ENCODE data around the gene RFTN2. TPM values are rescaled to one million over a fixed set of nuclear protein-coding genes. Genes with fewer than 3 reads are reported as not detected.
A peak's percentile ranks its signal among the peaks of the same experiment; 100 is the strongest.

RFTN2 gene
- total RNA-seq, 4 donors from 2014 or later = 13.5 to 45.8 (median 38.6) TPM

DNA sequence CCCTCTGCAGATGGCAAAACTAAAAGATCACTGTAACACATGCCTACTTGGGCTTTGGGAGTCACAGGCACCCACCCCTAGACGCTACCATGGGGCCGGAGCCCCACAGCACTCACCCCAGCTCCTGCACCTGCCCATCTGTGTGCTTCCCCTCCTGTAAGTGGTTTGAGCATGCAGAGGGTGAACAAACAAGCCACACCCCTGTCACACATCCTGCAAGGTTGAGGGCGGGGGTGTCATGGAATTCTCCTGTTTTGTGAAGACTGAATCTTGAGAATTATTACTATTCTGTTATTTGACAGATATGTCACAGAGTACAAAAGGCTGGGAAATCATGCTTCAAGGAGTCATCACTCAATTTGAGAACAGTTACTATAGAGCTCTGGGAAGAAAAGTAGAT is 60.9 kb downstream of the RFTN2 start:
- TF ChIP-seq, protein P1, sequence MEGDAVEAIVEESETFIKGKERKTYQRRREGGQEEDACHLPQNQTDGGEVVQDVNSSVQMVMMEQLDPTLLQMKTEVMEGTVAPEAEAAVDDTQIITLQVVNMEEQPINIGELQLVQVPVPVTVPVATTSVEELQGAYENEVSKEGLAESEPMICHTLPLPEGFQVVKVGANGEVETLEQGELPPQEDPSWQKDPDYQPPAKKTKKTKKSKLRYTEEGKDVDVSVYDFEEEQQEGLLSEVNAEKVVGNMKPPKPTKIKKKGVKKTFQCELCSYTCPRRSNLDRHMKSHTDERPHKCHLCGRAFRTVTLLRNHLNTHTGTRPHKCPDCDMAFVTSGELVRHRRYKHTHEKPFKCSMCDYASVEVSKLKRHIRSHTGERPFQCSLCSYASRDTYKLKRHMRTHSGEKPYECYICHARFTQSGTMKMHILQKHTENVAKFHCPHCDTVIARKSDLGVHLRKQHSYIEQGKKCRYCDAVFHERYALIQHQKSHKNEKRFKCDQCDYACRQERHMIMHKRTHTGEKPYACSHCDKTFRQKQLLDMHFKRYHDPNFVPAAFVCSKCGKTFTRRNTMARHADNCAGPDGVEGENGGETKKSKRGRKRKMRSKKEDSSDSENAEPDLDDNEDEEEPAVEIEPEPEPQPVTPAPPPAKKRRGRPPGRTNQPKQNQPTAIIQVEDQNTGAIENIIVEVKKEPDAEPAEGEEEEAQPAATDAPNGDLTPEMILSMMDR (IDR thresholded peaks at IDR 0.05) = no peak
- WGBS, 2 donors = 94 to 97% methylated on average over 3 of the region's 3 CpGs
- DNase-seq (ENCODE audit: low spot score in 2 of 2) = no peak
- Histone ChIP-seq H3K4me1 (no peaks in the 10 kb centered on the region), H3K27me3 (no peaks in the 10 kb centered on the region), H3K4me3 (no peak overlapping the region), H3K36me3 (peaks cover 0 to 68% (median 0%) of the 10 kb centered on the region in 3 donors), H3K27ac (peak overlapping the region in 1 of 4 donors; percentile 4), H3K9me3 (no peaks in the 10 kb centered on the region)

DNA sequence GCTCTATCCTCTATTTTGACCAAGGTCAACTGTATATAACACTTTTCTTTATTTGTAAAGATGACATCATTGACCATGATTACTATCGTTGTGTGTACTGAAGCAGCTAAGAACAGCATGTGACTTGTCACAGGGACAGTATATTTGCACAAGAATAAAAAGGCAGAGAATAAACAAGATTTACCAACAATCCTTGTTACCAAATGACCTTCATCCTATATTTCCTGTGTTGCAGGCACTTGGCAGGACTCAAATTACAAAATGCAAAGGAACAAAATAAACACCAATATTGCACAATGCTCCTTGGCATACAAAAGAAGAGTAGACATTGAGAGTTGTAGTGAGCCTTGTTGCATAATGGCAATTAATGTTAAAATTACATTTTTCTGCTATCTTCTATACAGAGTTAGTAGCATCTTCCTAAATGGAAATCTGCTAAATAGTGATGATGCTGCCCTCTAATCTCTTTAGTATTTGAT is 61.8 kb downstream of the RFTN2 start:
- Histone ChIP-seq H3K27ac (no peak overlapping the region), H3K9me3 (no peaks in the 10 kb centered on the region), H3K27me3 (no peaks in the 10 kb centered on the region), H3K36me3 (peaks cover 0 to 68% (median 0%) of the 10 kb centered on the region in 3 donors), H3K4me1 (no peaks in the 10 kb centered on the region), H3K4me3 (no peak overlapping the region)
- WGBS, 2 donors = 0 to 28% methylated on average over 1 of the region's 1 CpG
- TF ChIP-seq, protein P1 (IDR thresholded peaks at IDR 0.05) = no peak
- TF ChIP-seq EP300 (IDR thresholded peaks at IDR 0.05) = peak in 1 of 2 donors; percentile 8
- no peak for DNase-seq (ENCODE audit: low spot score in 2 of 2)

DNA sequence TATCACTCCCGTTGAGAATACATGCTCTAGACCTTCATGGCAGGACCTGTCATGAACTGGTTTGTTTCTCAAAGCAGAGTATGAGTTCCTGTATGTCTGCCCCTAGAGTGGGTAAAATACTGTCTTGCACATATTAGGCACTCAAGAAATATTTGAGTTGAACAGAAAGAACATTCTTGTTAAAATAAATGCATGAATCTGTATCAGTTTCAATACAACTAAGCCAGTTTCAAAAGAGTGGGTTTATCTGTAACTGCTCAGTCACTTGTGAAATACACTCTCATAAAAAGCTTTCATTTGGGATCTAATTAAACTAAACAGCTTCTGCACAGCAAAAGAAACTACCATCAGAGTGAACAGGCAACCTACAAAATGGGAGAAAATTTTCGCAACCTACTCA is 69.2 kb downstream of the RFTN2 start:
- 92 to 95% methylated on average over 2 of the region's 2 CpGs for WGBS, 2 donors
- Histone ChIP-seq H3K9me3 (no peaks in the 10 kb centered on the region), H3K27me3 (no peaks in the 10 kb centered on the region), H3K27ac (no peak overlapping the region), H3K36me3 (peaks cover 0 to 8% (median 0%) of the 10 kb centered on the region in 3 donors), H3K4me1 (no peaks in the 10 kb centered on the region), H3K4me3 (no peak overlapping the region)
- TF ChIP-seq, protein P1 (IDR thresholded peaks at IDR 0.05) = no peak
- TF ChIP-seq EP300 (IDR thresholded peaks at IDR 0.05) (no peak), POLR2A (IDR thresholded peaks at IDR 0.05) (no peak)
- DNase-seq (ENCODE audit: low spot score in 2 of 2) = no peak

- H3K4me3 ChIP-seq = no peak overlapping the region
- no peak overlapping the region for H3K27ac ChIP-seq
- DNase-seq (ENCODE audit: low spot score in 2 of 2) = no peak
- no peaks in the 10 kb centered on the region for H3K27me3 ChIP-seq
- no peaks in the 10 kb centered on the region for H3K9me3 ChIP-seq
- 38 to 44% methylated on average over 1 of the region's 1 CpG for WGBS, 2 donors
- no peaks in the 10 kb centered on the region for H3K36me3 ChIP-seq
- peaks cover 0 to 4% (median 0%) of the 10 kb centered on the region in 4 donors for H3K4me1 ChIP-seq
- no peak for TF ChIP-seq POLR2A (IDR thresholded peaks at IDR 0.05)
- TF ChIP-seq, protein P1 (IDR thresholded peaks at IDR 0.05) = no peak
- no peak for TF ChIP-seq EP300 (IDR thresholded peaks at IDR 0.05)
Measured at GRCh38 chr2:197604117-197604860, 71.1 kb downstream of the RFTN2 start.

DNA sequence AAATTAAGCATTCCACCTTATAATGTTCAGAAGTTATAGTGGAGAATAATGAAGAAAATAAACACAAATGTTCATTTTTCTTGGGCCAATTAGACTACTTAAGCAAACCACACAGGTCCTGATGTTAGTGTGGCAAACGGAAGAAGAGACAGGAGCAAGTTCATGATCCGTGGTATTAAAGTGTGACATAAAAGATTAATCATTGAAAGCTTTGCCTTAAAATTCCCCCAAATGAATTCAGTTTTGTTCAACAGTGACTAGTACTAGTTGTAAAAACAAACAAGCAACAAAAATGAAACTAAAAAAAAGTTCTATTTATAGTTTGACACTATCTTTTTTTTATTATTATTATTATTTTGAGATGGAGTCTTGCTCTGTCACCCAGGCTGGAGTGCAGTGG is 73.7 kb downstream of the RFTN2 start:
- Histone ChIP-seq H3K27ac (no peak overlapping the region), H3K27me3 (no peaks in the 10 kb centered on the region), H3K4me1 (peaks cover 0 to 15% (median 0%) of the 10 kb centered on the region in 4 donors), H3K36me3 (peaks cover 0 to 3% (median 0%) of the 10 kb centered on the region in 3 donors), H3K9me3 (no peaks in the 10 kb centered on the region), H3K4me3 (no peak overlapping the region)
- DNase-seq (ENCODE audit: low spot score in 2 of 2) = no peak
- WGBS, 2 donors = 66 to 70% methylated on average over 2 of the region's 2 CpGs
- TF ChIP-seq EP300 (IDR thresholded peaks at IDR 0.05) (no peak), POLR2A (IDR thresholded peaks at IDR 0.05) (no peak)
- TF ChIP-seq, protein P1 (IDR thresholded peaks at IDR 0.05) = no peak
